HFFc6 (cell line): ENCODE results near the gene TNFSF11. TPM values are rescaled to one million over a fixed set of nuclear protein-coding genes. Genes with fewer than 3 reads are reported as not detected.

ENCODE experiments used
- DNase-seq: peaks from one replicate; pipeline ENCODE4 v3.0.0-alpha.2; 2018
- H3K27ac Mint-ChIP-seq: 2 replicates; pipeline ENCODE4 v1.8.0; 2020; ENCODE audit warnings: mild to moderate bottlenecking, mixed read lengths
- H3K27me3 Mint-ChIP-seq: 2 replicates; pipeline ENCODE4 v1.8.0; 2021; ENCODE audit warnings: mild to moderate bottlenecking, moderate library complexity, mixed read lengths; ENCODE audit not compliant: insufficient read depth
- H3K36me3 Mint-ChIP-seq: 2 replicates; pipeline ENCODE4 v1.8.0; 2021; ENCODE audit warnings: low read depth, mixed read lengths
- H3K4me1 Mint-ChIP-seq: 2 replicates; pipeline ENCODE4 v1.8.0; 2020; ENCODE audit warnings: low read depth, mixed read lengths
- H3K4me3 Mint-ChIP-seq: 2 replicates; pipeline ENCODE4 v1.8.0; 2020; ENCODE audit warnings: mild to moderate bottlenecking, moderate library complexity, mixed read lengths
- H3K9me3 Mint-ChIP-seq: 2 replicates; pipeline ENCODE4 v1.8.0; 2020; ENCODE audit warnings: mild to moderate bottlenecking, mixed read lengths
- total RNA-seq, 6 experiments: library from RNA; stranded (reverse); fragmentation: NEBNext Ultra II Directional; extraction: Animal tissue kit (Norgen Biotek cat#: 25700); gene quantifications; 2 replicates in 1 of 6; 3 replicates in 5 of 6; pipeline ENCODE4 v1.2.3, GENCODE V29; 2021
- TF ChIP-seq, protein P1 (sequence below): fragments of 200-600 bp; sonication (generic); IDR thresholded peaks from 2 replicates; pipeline ENCODE4 v1.5.0; 2021; ENCODE audit warnings: antibody characterized with exemption, mild to moderate bottlenecking

The TNFSF11 gene
- total RNA-seq, 6 experiments from 2014 or later: not detected

DNA sequence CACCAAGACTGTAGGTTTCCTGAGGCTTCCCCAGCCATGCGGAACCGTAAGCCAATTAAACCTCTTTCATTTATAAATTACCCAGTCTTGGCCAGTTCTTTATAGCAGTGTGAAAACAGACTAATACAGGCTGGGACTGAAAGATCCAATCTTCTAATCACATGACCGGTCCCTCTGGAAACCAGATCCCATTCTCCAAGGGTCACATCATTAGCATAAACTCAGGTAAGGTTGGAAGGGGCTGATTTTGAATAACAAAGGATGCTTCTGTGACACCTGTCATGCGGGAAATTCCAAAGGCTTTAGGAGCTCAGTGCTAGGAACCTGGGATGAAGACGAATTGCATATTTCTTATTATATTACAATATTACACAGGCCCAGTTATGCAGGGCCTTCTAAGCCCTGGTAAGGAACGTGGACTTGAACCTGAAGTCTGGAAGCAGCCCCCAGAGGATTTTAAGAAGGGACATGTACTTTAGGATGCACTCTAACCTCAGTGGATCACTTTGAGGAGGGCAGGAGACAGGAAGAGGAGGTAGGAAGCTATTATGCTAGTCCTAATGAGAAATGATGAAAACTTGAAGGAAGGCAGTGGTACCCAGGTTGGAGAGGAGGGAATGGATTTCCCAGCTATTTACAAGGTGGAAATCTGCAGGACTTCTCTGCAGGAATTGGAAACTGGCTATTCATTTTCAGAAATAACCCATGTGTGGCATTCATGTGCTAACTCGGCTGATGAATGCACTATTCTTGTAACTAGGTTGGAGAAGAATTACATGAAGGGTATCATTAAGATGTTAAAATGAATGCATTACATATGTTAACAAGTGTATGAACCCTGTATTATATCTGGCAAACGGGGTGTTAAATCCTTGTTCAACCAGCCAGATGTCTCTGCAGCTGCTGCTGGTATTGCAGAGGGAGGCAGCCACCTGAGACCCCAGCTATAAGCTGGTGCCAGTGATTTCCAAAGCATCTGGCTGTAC, 19.3 kb downstream of the TNFSF11 start:
- no peak overlapping the region for H3K27ac Mint-ChIP-seq
- H3K4me3 Mint-ChIP-seq: no peak overlapping the region
- TF ChIP-seq, protein P1, sequence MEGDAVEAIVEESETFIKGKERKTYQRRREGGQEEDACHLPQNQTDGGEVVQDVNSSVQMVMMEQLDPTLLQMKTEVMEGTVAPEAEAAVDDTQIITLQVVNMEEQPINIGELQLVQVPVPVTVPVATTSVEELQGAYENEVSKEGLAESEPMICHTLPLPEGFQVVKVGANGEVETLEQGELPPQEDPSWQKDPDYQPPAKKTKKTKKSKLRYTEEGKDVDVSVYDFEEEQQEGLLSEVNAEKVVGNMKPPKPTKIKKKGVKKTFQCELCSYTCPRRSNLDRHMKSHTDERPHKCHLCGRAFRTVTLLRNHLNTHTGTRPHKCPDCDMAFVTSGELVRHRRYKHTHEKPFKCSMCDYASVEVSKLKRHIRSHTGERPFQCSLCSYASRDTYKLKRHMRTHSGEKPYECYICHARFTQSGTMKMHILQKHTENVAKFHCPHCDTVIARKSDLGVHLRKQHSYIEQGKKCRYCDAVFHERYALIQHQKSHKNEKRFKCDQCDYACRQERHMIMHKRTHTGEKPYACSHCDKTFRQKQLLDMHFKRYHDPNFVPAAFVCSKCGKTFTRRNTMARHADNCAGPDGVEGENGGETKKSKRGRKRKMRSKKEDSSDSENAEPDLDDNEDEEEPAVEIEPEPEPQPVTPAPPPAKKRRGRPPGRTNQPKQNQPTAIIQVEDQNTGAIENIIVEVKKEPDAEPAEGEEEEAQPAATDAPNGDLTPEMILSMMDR: no peak
- DNase-seq: no peak
- no peaks in the 10 kb centered on the region for H3K36me3 Mint-ChIP-seq
- H3K9me3 Mint-ChIP-seq: no peaks in the 10 kb centered on the region
- H3K27me3 Mint-ChIP-seq: peaks cover 36% of the 10 kb centered on the region
- no peaks in the 10 kb centered on the region for H3K4me1 Mint-ChIP-seq

DNA sequence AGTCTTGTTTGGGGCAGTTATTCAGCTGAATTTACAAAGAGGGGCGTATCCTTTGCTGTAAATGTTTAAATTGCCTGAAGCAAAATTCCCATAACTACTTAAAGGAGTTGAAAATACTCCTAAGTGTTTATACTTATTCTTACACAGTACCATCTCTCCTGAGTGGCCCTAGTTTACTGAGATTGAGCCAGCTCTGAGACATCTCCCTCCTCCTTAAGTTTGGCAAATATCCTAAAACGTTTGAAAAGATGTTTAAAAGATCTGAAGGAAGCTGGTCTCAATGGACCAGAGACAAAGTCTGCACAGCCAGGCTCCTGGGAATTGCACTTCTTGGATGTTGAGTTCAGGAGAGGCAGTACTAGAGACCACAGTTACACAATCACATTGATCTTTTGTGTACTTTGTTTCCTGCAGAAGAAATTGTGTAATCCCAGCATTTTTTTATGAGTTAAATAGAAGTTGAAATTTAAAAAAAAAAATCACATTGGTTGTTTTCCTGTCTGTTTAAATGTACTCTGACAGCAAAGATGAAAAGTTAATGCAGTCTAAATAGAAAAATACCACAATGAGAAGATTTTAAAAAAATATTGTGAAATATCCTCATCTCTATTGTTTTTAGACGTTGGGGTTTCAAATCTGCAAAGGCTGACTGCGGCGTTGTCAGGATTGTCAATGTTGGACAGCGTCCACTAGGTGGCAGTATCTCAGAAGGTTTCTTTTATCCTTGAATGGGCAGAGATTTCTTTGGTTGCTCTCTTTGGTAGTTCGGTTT, 20.7 kb downstream of the TNFSF11 start:
- Mint-ChIP-seq H3K36me3 (no peaks in the 10 kb centered on the region), H3K4me1 (no peaks in the 10 kb centered on the region), H3K27ac (no peak overlapping the region), H3K9me3 (no peaks in the 10 kb centered on the region), H3K27me3 (peaks cover 42% of the 10 kb centered on the region), H3K4me3 (no peak overlapping the region)
- TF ChIP-seq, protein P1: peak; percentile 98
- DNase-seq: peak; percentile 65

DNA sequence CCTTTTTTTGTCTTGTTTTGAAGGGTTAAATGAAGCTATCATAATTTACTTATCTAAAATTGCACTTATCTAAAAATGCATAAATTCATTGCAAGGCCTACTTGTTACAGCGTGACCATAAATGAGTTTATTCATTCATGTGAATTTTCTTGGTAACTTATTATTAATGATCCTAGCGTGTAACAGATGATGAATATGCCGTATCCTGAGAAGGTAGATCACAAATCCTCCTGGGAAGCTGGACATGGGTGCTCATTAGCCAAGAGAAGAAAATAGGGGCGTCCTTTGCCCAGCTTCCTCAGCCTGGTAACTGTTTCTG, 21.3 kb downstream of the TNFSF11 start:
- Mint-ChIP-seq H3K27me3 (peaks cover 39% of the 10 kb centered on the region), H3K9me3 (no peaks in the 10 kb centered on the region), H3K4me1 (no peaks in the 10 kb centered on the region), H3K27ac (no peak overlapping the region), H3K4me3 (no peak overlapping the region), H3K36me3 (no peaks in the 10 kb centered on the region)
- TF ChIP-seq, protein P1: peak; percentile 48
- DNase-seq: no peak

DNA sequence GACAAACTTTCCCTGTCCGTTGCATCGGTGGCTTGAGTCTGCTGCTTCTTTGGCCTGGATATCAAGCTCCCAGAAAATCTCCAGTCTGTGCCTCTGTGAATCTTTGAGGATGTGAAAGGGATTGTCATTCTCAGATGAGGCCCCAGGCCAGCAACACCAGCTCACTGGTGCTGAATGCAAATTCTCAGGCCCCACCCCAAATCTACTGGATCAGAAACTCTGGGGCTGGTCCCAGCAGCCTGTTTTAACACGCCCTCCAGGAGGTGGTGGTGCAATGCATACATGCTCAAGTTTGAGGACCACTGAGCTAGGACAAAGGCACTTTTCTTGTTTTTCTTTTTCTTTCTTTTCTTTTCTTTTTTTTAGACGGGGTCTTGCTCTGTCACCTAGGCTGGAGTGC, 23.6 kb downstream of the TNFSF11 start:
- no peaks in the 10 kb centered on the region for H3K9me3 Mint-ChIP-seq
- H3K36me3 Mint-ChIP-seq: no peaks in the 10 kb centered on the region
- no peak for DNase-seq
- H3K4me1 Mint-ChIP-seq: peaks cover 7% of the 10 kb centered on the region; the same call in 1 of the 2 replicates
- TF ChIP-seq, protein P1: no peak
- no peak overlapping the region for H3K27ac Mint-ChIP-seq
- peaks cover 31% of the 10 kb centered on the region for H3K27me3 Mint-ChIP-seq
- no peak overlapping the region for H3K4me3 Mint-ChIP-seq

DNA sequence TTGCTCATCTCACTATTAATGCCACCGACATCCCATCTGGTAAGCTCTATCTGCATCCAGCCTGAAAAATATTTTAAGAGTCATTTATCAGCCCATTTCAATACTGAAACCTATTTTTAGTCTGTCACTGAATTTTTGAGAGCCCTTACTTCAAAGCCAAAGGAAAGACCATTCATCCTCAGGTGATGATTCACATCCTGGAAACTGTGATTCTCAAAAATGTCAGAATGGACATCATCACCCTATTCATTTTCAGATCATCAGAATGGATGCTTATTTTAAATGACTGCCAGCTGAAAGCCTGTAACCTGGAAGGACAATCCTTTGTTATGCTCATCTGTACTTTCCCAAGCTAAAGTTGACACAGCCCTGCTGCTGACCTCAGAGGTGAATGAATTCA, 27.0 kb downstream of the TNFSF11 start:
- Mint-ChIP-seq H3K9me3 (no peaks in the 10 kb centered on the region), H3K4me3 (no peak overlapping the region), H3K4me1 (peaks cover 7% of the 10 kb centered on the region; the same call in 1 of the 2 replicates), H3K27ac (no peak overlapping the region), H3K36me3 (no peaks in the 10 kb centered on the region), H3K27me3 (peaks cover 22% of the 10 kb centered on the region)
- no peak for DNase-seq
- TF ChIP-seq, protein P1: no peak
